ENCODE measurements around the gene TENT4B. TPM values are rescaled to one million over a fixed set of nuclear protein-coding genes. Genes with fewer than 3 reads are reported as not detected.

TENT4B gene
- total and polyA plus RNA-seq, 4 donors: 4.3 to 16.3 (median 8.4) TPM

DNA sequence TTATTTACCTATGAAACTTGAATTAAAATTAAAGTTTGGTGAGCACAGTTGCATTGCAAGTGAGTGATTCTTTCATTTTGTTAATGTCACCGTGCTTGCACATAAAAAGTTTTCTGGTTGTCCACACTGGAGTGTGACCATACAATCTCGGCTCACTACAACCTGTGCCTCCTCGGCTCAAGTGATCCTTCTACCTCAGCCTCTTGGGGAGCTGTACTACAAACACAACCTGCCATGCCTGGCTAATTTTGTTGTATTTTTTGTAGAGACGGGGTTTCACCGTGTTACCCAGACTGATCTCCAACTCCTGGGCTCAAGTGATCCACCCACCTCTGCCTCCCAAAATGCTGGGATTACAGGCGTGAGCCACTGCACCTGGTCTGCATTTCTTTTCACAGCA, 63.1 kb downstream of the TENT4B start:
- Histone ChIP-seq H3K27me3 (ENCODE audit: control insufficient read depth in 3 of 3, insufficient read depth in 3 of 3, low read length in 2 of 3) (no peaks in the 10 kb centered on the region), H3K9me3 (ENCODE audit: control insufficient read depth in 4 of 4, insufficient read depth in 3 of 4, low read length in 3 of 4) (no peaks in the 10 kb centered on the region), H3K9ac (ENCODE audit: insufficient read depth in 1 of 2, low read length in 2 of 2) (no peak overlapping the region), H3K4me3 (no peak overlapping the region), H3K36me3 (ENCODE audit: control insufficient read depth in 4 of 4, insufficient read depth in 4 of 4, low read length in 4 of 4) (peaks cover 12 to 35% (median 21%) of the 10 kb centered on the region in 4 donors), H3K4me1 (ENCODE audit: control insufficient read depth in 5 of 5, insufficient read depth in 5 of 5, low read length in 5 of 5) (no peaks in the 10 kb centered on the region), H3K27ac (ENCODE audit: low read depth in 1 of 2, low read length in 1 of 2) (no peak overlapping the region)
- TF ChIP-seq, protein P1, sequence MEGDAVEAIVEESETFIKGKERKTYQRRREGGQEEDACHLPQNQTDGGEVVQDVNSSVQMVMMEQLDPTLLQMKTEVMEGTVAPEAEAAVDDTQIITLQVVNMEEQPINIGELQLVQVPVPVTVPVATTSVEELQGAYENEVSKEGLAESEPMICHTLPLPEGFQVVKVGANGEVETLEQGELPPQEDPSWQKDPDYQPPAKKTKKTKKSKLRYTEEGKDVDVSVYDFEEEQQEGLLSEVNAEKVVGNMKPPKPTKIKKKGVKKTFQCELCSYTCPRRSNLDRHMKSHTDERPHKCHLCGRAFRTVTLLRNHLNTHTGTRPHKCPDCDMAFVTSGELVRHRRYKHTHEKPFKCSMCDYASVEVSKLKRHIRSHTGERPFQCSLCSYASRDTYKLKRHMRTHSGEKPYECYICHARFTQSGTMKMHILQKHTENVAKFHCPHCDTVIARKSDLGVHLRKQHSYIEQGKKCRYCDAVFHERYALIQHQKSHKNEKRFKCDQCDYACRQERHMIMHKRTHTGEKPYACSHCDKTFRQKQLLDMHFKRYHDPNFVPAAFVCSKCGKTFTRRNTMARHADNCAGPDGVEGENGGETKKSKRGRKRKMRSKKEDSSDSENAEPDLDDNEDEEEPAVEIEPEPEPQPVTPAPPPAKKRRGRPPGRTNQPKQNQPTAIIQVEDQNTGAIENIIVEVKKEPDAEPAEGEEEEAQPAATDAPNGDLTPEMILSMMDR (IDR thresholded peaks at IDR 0.05; ENCODE audit: control extremely low read depth, extremely low read depth): no peak
- DNase-seq (no peak), ATAC-seq (ENCODE audit: insufficient read depth, low FRiP score) (no peak)
- 84 to 90% methylated on average over 6 of the region's 6 CpGs for WGBS, 2 donors

DNA sequence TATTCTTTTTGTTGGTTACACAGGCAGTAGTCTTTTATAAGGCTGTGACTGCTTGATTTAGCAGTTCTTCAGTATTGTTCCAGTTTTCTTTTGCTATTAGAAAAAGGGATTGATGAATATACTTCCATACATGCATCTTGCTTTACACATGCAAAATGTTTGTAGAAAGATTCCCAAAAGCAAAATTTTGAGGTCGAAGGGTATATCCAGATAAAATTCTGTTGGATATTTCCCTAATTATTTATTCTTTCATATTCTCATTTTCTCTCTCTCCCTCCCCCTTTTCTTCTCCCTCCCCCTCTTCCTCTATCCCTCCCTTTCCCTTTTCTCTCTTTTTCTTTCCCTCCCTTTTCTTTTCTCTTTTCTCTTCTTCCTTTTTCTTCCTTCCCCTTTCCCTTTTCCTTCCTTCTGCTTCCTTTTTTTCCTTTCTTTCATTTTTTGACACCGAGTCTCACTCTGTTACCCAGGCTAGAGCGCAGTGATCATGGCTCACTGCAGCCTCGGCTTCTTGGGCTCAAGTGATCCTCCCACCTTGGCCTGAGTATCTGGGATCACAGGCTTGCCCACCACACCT, 66.4 kb downstream of the TENT4B start:
- TF ChIP-seq, protein P1 (IDR thresholded peaks at IDR 0.05; ENCODE audit: control extremely low read depth, extremely low read depth): no peak
- no peaks in the 10 kb centered on the region for H3K9me3 ChIP-seq (ENCODE audit: control insufficient read depth in 4 of 4, insufficient read depth in 3 of 4, low read length in 3 of 4)
- peaks cover 11 to 35% (median 21%) of the 10 kb centered on the region in 4 donors for H3K36me3 ChIP-seq (ENCODE audit: control insufficient read depth in 4 of 4, insufficient read depth in 4 of 4, low read length in 4 of 4)
- no peak overlapping the region for H3K4me3 ChIP-seq
- H3K27ac ChIP-seq (ENCODE audit: low read depth in 1 of 2, low read length in 1 of 2): no peak overlapping the region
- H3K27me3 ChIP-seq (ENCODE audit: control insufficient read depth in 3 of 3, insufficient read depth in 3 of 3, low read length in 2 of 3): no peaks in the 10 kb centered on the region
- H3K9ac ChIP-seq (ENCODE audit: insufficient read depth in 1 of 2, low read length in 2 of 2): no peak overlapping the region
- H3K4me1 ChIP-seq (ENCODE audit: control insufficient read depth in 5 of 5, insufficient read depth in 5 of 5, low read length in 5 of 5): no peaks in the 10 kb centered on the region
- DNase-seq: no peak
- no peak for ATAC-seq (ENCODE audit: insufficient read depth, low FRiP score)
- WGBS, 2 donors: 94 to 95% methylated on average over 4 of the region's 4 CpGs

DNA sequence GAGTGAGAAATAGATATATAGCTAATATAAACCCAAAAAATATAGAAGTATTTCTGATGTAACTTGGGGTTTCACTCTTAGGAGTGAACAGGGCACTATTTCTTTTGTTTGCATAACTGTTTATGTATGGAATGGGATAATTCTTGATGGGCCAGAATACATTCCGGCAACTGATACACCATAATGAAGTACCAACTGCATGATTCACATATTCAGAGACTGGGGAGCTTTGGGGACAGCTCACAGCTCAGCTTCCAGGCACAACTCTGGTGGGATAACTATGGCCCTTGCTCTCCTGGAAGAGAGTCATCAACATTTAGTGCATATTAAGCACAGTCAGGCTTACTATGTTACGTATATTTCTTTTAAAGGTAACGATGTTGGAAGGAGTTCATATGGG, 71.2 kb downstream of the TENT4B start:
- TF ChIP-seq, protein P1 (IDR thresholded peaks at IDR 0.05; ENCODE audit: control extremely low read depth, extremely low read depth): no peak
- Histone ChIP-seq H3K4me3 (no peak overlapping the region), H3K4me1 (ENCODE audit: control insufficient read depth in 5 of 5, insufficient read depth in 5 of 5, low read length in 5 of 5) (no peaks in the 10 kb centered on the region), H3K9me3 (ENCODE audit: control insufficient read depth in 4 of 4, insufficient read depth in 3 of 4, low read length in 3 of 4) (no peaks in the 10 kb centered on the region), H3K36me3 (ENCODE audit: control insufficient read depth in 4 of 4, insufficient read depth in 4 of 4, low read length in 4 of 4) (peaks cover 9 to 33% (median 19%) of the 10 kb centered on the region in 4 donors), H3K27ac (ENCODE audit: low read depth in 1 of 2, low read length in 1 of 2) (no peak overlapping the region), H3K27me3 (ENCODE audit: control insufficient read depth in 3 of 3, insufficient read depth in 3 of 3, low read length in 2 of 3) (no peaks in the 10 kb centered on the region), H3K9ac (ENCODE audit: insufficient read depth in 1 of 2, low read length in 2 of 2) (no peak overlapping the region)
- 96% methylated on average over 3 of the region's 3 CpGs for WGBS, 2 donors
- no peak for ATAC-seq (ENCODE audit: insufficient read depth, low FRiP score)
- no peak for DNase-seq

DNA sequence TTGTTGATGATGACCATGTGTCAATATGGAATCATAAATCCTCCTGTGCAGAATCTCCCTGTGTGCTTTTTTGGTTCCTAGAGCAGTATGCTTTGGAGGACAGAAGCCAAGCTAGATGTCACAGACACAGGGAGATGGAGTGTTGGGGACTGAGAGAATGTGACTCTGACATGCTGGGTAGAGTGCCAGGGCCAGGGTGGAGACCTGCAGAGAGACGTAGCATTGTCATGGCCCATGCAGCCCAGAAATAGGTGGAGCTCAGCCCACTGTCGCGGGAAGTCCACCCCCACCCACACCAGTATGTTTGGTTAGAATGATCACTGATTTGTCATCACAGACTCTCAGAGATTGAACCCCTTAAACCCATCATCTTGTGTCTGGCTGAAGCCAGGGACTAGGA, 74.0 kb downstream of the TENT4B start:
- Histone ChIP-seq H3K27ac (ENCODE audit: low read depth in 1 of 2, low read length in 1 of 2) (no peak overlapping the region), H3K4me1 (ENCODE audit: control insufficient read depth in 5 of 5, insufficient read depth in 5 of 5, low read length in 5 of 5) (no peaks in the 10 kb centered on the region), H3K9ac (ENCODE audit: insufficient read depth in 1 of 2, low read length in 2 of 2) (no peak overlapping the region), H3K4me3 (no peak overlapping the region), H3K27me3 (ENCODE audit: control insufficient read depth in 3 of 3, insufficient read depth in 3 of 3, low read length in 2 of 3) (no peaks in the 10 kb centered on the region), H3K36me3 (ENCODE audit: control insufficient read depth in 4 of 4, insufficient read depth in 4 of 4, low read length in 4 of 4) (peaks cover 9 to 24% (median 18%) of the 10 kb centered on the region in 4 donors), H3K9me3 (ENCODE audit: control insufficient read depth in 4 of 4, insufficient read depth in 3 of 4, low read length in 3 of 4) (no peaks in the 10 kb centered on the region)
- TF ChIP-seq, protein P1 (IDR thresholded peaks at IDR 0.05; ENCODE audit: control extremely low read depth, extremely low read depth): no peak
- WGBS, 2 donors: 74 to 79% methylated on average over 2 to 3 of the region's 3 CpGs
- DNase-seq (no peak), ATAC-seq (ENCODE audit: insufficient read depth, low FRiP score) (no peak)

Data from lung (tissue), 12 donors.